Measurements from ENCODE around the gene UMAD1.
"Not testable (repeated sequence)": the region's sequence is repeated elsewhere in the genome, so short reads cannot be mapped to it uniquely, and the experiment has no call there.

UMAD1 gene

DNA sequence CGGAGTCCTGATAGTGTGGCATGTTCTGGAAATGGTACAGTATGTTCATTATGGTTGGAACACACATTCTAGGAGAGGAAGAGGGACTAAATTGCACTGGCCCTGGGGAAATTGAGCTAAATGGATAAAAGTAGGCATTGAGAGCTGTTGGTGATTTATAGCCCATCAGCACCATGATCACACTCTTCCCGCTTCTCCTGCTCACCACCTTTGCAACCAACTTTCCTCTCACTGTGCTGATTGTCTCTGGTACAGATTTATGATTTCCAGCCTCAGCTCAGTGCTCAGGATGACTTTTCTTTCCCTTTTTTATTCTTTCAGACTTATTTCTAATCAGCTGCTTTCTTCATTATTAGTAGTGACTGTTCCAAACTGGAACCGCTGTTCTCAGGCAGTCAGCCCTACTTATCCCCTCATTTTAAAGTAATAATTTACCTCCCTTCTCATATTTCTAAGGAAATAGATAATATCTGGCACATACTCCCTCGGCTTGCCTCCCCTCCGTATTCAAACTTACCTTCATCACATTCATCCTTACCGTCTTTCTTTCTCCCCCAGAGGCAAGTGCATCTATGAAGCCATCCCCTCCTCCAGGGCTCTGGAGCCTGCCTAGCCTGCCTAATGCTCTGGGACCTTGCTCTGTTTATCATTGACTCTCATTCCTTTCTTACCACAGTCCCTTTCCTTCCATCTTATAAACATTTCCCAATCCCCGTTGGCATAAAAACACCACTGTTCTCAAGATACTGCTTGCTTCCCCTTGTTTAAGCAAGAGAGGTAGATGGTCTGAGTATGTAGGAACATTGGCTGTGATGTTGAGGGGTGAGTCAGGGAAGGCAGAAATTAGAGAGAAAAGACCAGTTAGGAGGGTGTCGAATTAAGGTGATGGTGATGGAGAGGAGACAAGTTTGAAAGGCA lies 129.4 kb downstream of the UMAD1 start:
- no peak for DNase-seq

DNA sequence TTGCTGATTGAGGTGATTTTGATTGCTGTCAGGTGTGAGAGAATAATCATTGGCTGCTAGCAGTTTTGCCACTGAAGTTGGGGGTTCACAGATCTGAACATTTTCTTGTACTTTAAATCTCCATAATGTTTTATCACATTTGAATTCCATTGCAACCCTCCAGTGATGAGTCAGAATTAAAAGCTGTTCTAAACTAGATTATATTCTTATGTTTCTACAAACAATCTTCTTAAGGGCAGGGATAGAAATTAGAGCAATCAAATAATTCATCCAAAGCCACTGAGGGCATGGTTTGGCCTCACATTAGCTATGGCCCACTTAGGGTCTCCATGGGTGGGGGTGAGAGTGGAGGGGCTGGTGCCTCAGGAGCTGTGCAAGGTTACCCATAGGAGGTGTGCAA lies 130.9 kb downstream of the UMAD1 start:
- DNase-seq, result no peak

DNA sequence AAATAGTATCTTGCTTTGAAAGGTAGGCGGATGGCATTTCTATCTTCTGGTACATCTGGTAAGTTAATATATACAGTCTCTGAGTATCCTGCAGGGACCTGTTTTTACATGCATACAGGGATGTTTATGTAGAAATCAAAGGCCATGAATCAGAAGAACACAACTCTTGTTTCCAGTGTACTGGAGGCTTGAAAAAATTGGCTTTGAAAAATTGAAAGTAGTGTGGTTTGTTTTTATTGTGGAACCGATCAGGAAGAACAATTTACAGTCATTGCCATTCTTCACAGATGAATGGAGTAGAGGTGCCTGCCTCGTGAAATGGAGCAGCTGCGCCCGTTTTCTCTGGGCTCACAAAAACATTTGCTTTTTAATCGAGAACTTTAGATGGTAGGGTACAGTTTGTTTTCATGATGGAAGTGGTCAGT lies 131.9 kb downstream of the UMAD1 start:
- DNase-seq, result no peak

- no peak for DNase-seq
Observed at GRCh38 chr7:7773334-7774309, 133.1 kb downstream of the UMAD1 start.

DNA sequence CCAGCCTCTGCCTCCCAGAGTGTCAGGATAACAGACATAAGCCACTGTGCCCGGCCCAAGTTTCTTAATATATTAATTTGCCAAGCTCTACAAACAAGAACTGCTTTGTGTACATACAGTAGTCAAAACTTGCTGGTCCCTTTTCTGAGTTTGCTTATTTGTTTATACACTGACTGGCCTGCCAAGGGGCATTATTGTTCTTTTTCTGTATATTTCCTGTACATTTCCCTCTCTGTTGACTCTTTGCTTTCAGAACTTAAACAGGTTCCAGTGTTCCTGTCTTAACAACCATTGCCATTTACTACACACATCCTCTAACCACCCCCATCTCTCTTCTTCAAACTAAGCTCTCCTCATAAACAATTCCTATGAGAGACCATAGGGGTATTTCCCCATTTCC lies 139.3 kb downstream of the UMAD1 start:
- DNase-seq, result no peak

- DNase-seq, result no peak
Observed at GRCh38 chr7:7783001-7783400, 142.4 kb downstream of the UMAD1 start.

DNA sequence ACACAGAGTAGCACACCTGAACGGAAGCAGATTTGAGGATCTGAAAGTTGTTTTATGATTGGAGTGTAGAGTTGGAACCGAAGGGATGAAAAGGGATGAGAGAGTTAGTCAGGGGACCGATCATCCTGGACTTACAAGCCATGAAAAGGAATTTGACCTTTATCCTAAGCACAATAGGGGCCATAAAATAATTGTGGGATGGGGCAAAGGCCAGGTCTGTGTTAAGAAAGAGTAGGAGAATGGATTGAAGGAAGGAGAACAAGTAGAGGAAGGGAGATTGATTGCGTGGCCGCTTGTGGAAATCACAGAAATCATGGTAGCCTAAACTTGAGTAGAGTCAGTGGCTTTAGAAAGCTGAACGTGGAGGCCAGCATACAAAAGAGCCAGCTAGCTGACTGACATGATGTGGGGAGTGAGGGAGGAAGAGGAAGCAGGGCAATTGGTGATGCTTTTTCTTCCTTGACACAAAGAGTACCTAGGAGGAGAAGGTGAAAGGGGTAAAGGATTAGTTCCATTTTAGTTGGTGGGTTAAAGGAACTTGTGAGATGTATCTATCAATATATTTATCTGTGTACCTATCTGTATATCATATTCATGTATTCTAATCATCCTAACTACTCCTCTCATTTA lies 144.9 kb downstream of the UMAD1 start:
- no peak for DNase-seq

- no peak for DNase-seq
Observed at GRCh38 chr7:7786595-7786994, 146.0 kb downstream of the UMAD1 start.

DNA sequence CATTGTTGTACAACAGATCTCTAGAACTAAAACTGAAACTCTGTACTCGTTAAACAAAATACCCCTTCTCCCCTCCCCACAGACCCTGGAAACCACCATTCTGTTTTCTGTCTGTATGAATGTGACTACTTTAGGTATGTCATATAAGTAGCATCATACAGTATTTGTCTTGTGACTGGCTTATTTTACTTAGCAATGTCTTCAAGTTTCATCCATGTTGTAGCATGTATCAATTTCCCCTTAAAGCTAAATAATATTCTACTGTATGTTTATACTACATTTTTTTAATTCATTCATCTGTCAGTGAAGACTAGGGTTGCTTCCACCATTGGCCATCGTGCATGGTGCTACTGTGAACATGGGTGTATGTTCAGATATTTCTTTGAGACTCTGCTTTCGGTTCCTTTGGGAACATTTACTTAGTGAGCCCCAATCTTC lies 149.0 kb downstream of the UMAD1 start:
- DNase-seq, result no peak

GRCh38 chr7:7790041-7790741 lies 149.6 kb downstream of the UMAD1 start:
- no peak for DNase-seq

GRCh38 chr7:7791523-7791922 lies 151.0 kb downstream of the UMAD1 start:
- no peak for DNase-seq

DNA sequence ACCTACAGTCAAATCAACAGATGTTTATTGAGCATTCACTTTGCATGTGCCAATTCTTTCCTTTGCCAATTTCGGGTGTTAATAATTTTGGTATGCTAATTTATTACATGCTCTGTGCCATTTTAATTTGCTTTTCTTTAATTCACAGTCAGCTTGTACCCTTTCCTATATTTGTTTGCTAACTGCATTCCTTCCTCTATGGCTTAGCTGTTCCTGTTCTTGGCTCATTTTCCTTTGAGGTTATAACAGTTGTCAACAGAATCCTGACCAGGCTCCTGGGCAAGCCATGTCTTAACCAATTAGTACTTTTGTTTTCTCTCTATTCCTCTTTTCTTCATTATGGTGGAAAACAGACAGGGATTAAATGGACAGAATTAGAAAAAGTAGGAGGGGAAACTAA lies 151.5 kb downstream of the UMAD1 start:
- no peak for DNase-seq

DNA sequence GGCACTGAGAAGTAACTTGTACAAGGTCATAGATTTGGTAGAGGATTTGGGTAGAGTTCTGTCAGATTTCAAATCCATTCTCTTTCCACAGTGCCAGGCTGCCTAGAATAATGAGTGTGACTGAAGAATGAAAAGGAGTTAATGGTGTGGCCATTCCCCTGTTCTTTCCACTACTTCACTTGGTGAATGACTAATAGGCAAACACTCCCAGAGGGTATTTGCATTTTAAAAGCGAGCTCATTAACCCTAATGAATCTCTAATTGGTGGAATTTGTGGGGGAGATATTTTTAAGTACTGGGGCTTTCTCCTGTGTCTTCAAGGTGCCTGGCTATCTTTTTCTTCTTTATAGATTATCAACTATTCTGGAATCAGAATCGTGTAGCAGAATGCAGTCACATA lies 152.7 kb downstream of the UMAD1 start:
- no peak for DNase-seq

DNA sequence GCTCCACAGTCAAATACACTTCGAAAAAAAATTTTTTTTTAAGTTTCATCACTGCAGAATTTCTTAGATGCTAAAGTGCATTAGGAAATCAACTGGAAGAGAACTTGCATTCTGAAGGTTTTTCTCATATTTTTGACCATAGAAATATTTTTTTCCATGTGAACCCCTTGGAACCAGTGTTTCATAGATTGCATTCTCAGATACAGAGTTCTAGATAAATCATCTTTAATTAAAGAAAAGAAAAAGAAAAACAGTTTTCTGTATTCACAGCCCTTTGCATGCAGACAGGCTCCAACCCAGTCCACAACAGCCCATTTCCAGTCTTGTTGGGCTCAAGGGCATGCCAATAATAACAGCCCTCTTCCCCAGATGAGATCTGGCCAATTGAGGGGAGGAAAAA lies 153.4 kb downstream of the UMAD1 start:
- no peak for DNase-seq

DNA sequence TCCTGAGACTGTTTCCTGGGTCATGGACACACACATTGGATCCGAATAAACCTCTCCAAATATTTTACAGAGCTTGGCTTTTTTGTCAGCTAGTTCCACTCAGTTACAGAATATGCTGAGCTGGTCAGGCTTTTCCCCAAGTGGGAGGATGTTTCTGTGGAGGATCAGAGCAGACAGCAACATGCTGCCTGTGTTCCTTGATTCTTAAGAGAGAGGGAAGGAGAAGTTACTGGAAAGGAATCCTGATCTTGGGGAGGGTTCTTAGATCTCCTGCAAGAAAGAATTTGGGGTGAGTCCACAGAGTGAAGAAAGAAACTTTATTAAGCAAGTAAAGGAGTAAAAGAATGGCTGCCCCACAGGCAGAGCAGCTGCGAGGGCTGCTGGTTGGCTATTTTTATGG lies 154.7 kb downstream of the UMAD1 start:
- no peak for DNase-seq

- no peak for DNase-seq
Observed at GRCh38 chr7:7795630-7796121, 155.1 kb downstream of the UMAD1 start.

DNA sequence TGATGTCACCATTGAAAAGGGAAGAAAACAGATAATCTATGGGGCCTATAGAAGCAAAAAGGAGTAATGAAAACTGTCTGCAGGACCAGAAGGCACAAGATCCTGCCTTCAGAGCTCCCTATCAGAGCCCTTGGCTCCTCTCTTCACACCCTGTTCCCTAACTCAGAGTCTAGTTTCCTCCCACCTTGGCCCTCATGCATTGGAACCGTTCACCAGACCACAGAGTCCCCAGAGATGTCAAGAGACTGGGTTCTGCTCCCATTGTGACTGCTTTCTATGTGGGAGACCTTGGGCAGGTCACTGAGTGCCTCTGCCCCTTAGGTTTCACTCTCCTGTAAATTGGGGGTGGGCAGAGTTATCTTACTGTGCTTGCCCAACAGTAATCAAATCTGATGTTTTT lies 158.0 kb downstream of the UMAD1 start:
- DNase-seq, result no peak

DNA sequence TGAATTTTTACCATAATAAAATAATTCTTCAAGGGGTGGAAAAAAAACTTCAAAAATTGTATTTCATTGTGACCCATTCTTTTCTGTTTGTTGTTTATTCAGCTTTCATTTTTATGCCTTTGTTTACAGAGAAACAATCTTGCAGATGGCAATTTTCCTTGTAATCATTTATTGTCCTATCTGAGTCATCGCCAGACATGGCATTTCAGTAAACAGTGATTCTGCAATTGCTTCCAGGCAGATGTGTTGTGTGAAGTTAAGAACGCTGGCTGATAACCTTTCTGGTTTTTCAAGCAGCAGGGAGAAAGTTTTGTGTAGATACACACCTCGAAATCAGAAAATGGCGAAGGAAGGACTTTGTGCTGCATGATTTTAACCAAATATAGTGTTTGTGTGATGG lies 158.6 kb downstream of the UMAD1 start:
- no peak for DNase-seq

- DNase-seq, result no peak
Observed at GRCh38 chr7:7802531-7802930, 162.0 kb downstream of the UMAD1 start.

DNA sequence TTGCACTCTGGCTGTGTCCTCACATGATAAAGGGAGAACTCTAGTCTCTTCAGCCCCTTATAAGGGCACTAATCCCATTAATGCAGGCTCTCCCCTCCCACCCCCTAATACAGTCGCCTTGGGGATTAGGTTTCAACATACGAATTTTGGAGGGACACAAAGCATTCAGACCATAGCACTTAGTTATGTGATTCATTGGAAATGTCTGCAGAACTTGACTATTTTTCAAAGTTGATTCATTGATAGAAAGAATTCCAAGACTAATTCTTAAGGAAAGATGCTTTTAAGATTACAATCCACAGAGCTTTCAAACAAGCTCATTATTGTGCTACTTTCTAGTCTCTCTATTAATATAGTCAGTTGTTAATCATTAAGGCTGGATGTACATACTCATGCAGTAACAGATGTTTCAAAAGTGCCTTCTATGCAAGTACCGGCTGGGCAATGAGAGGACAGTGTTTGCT lies 163.2 kb downstream of the UMAD1 start:
- DNase-seq, result no peak

DNA sequence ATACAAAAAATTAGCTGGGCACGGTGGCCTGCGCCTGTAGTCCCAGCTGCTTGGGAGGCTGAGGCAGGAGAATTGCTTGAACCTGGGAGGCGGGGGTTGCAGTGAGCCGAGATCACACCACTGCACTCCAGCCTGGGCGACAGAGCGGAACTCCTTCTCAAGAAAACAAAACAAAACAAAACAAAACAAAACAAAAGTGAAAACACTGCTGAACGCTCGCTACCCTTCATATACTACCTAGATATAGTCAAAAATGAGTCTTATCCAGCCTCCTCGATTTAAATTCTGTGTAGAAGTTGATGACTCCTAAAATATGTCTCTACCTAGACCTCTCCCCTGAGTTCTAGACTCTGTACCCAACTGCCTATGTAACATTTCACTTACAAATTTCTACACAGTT lies 164.3 kb downstream of the UMAD1 start:
- not testable (repeated sequence) for DNase-seq

DNA sequence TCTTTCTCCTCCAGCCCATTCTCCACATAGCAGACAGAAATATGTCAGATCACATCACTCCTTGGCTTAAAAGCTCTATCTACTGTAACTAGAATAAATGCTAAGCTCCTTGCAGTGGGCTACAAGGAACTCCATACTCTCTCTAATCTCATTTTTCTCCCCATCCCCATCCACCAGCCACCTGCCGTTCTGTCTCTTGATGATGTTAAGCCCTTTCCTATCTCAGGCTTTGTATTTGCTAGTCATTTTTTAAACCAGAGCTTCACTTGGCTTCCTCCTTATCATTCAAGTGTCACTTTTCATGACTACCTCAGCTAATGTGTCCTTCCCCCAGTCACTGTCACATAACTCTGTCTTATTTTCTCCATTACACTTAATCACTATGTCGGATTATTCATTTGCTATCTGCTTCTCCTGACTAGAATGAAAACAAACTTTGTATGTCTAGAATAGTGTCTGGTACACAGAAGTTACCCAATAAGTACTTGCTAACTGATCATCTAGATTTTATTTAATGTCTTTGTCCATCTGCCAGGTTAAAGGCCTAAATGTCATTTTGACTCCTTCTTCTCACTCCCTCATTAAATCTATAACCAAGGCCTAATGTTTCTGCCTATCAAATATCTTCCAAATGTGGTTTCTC lies 165.1 kb downstream of the UMAD1 start:
- no peak for DNase-seq
